BJ (cell line): ENCODE measurements around the gene EPB41L4A. TPM values are rescaled to one million over a fixed set of nuclear protein-coding genes. Genes with fewer than 3 reads are reported as not detected.
"Not testable (repeated sequence)": the region's sequence is repeated elsewhere in the genome, so short reads cannot be mapped to it uniquely, and the experiment has no call there.

Experiments
- CTCF ChIA-PET: fragments of 350-600 bp; formaldehyde crosslinking; extraction: SDS; loops from one replicate; lab custom pipeline; 2021; ENCODE audit warnings: antibody characterized with exemption, inconsistent platforms; lab: Yijun Ruan, JAX
- POLR2A ChIA-PET: fragments of 300-600 bp; sonication (Branson Sonifier 250); formaldehyde crosslinking; extraction: SDS; loops from one replicate; lab custom pipeline; 2021; ENCODE audit warnings: antibody characterized with exemption; lab: Charles Lee
- DNase-seq: peaks from one replicate; pipeline ENCODE4 v3.0.0-alpha.2; 2011; ENCODE audit warnings: low read depth
- H3K27me3 ChIP-seq: 2 replicates; pipeline ENCODE4 v1.6.0; 2011; ENCODE audit warnings: low read length; ENCODE audit not compliant: control insufficient read depth, insufficient read depth
- H3K36me3 ChIP-seq: 2 replicates; pipeline ENCODE4 v1.5.1; 2011; ENCODE audit warnings: low read length; ENCODE audit not compliant: control insufficient read depth, insufficient read depth
- H3K4me3 ChIP-seq: 2 replicates; pipeline ENCODE4 v1.5.1; 2011; ENCODE audit warnings: low read depth, mild to moderate bottlenecking, control low read depth, low read length
- CTCF ChIP-seq: IDR thresholded peaks from 2 replicates; pipeline ENCODE4 v1.5.1; 2011; ENCODE audit warnings: low read depth, mild to moderate bottlenecking, control low read depth, inconsistent platforms, low read length, moderate library complexity; ENCODE audit not compliant: insufficient read depth
- polyA plus RNA-seq: library from polyadenylated mRNA; depleted of rRNA; stranded (reverse); fragments of >200 nt; gene quantifications from 2 replicates; pipeline ENCODE4 v1.2.3, GENCODE V29; 2011

Gene EPB41L4A
- polyA plus RNA-seq, 1 experiment = 0.04 TPM

GRCh38 chr5:112397690-112398089, 21.4 kb downstream of the EPB41L4A start:
- ChIA-PET CTCF (interaction anchor here (0.8 to 1.2 kb wide), 2 partner anchors 9 to 23 kb away, joined by 3 to 6 read pairs; no protein-coding TSS in a partner anchor), POLR2A (no interaction called here)
- no peak for DNase-seq
- no peaks in the 10 kb centered on the region for H3K27me3 ChIP-seq
- no peak overlapping the region for H3K4me3 ChIP-seq
- TF ChIP-seq CTCF = no peak
- no peaks in the 10 kb centered on the region for H3K36me3 ChIP-seq

- no peak for DNase-seq
- no peak overlapping the region for H3K4me3 ChIP-seq
- no peak for TF ChIP-seq CTCF
- H3K27me3 ChIP-seq = no peaks in the 10 kb centered on the region
- POLR2A ChIA-PET = no interaction called here
- CTCF ChIA-PET = no interaction called here
- H3K36me3 ChIP-seq = no peaks in the 10 kb centered on the region
These were observed 22.6 kb downstream of the EPB41L4A start for GRCh38 chr5:112396430-112396829.

GRCh38 chr5:112395299-112395698, 23.8 kb downstream of the EPB41L4A start:
- H3K27me3 ChIP-seq, H3K36me3 ChIP-seq, POLR2A ChIA-PET, CTCF ChIA-PET, DNase-seq, H3K4me3 ChIP-seq: not testable (repeated sequence)

- no peak for TF ChIP-seq CTCF
- H3K4me3 ChIP-seq = no peak overlapping the region
- ChIA-PET CTCF (no interaction called here), POLR2A (no interaction called here)
- H3K27me3 ChIP-seq = no peaks in the 10 kb centered on the region
- no peak for DNase-seq
- no peaks in the 10 kb centered on the region for H3K36me3 ChIP-seq
These were observed 28.8 kb downstream of the EPB41L4A start for GRCh38 chr5:112390327-112390726.

- no peak for DNase-seq
- POLR2A ChIA-PET = no interaction called here
- CTCF ChIA-PET = interaction anchor here (2.1 kb wide), 1 partner anchor 9 kb away, joined by 6 read pairs; no protein-coding TSS in a partner anchor
- TF ChIP-seq CTCF = no peak
- Histone ChIP-seq H3K36me3 (no peaks in the 10 kb centered on the region), H3K27me3 (no peaks in the 10 kb centered on the region), H3K4me3 (no peak overlapping the region)
These were observed 30.3 kb downstream of the EPB41L4A start for GRCh38 chr5:112388739-112389138.

- no peaks in the 10 kb centered on the region for H3K36me3 ChIP-seq
- H3K4me3 ChIP-seq = no peak overlapping the region
- ChIA-PET CTCF (interaction anchor here (2.1 kb wide), 1 partner anchor 10 kb away, joined by 6 read pairs; no protein-coding TSS in a partner anchor), POLR2A (no interaction called here)
- no peak for DNase-seq
- no peak for TF ChIP-seq CTCF
- no peaks in the 10 kb centered on the region for H3K27me3 ChIP-seq
These were observed 31.0 kb downstream of the EPB41L4A start for GRCh38 chr5:112388074-112388473.
